Fibroblast of upper back skin (primary cell): Measurements from ENCODE around the gene GPR75.
"Not testable (repeated sequence)": the region's sequence is repeated elsewhere in the genome, so short reads cannot be mapped to it uniquely, and the experiment has no call there.

ENCODE experiments used
- DNase-seq: peaks from one replicate; pipeline ENCODE4 v3.0.0-alpha.2; 2013

The GPR75 gene

GRCh38 chr2:53851052-53851757, 8.6 kb downstream of the GPR75 start:
- not testable (repeated sequence) for DNase-seq

GRCh38 chr2:53848062-53848461, 11.7 kb downstream of the GPR75 start:
- no peak for DNase-seq

GRCh38 chr2:53843595-53843994, 16.2 kb downstream of the GPR75 start:
- DNase-seq = no peak

- no peak for DNase-seq
These were observed 16.9 kb downstream of the GPR75 start for GRCh38 chr2:53842891-53843290.

- DNase-seq = not testable (repeated sequence)
These were observed 18.1 kb downstream of the GPR75 start for GRCh38 chr2:53841651-53842050.

- DNase-seq = no peak
These were observed 19.2 kb downstream of the GPR75 start for GRCh38 chr2:53840580-53840979.

GRCh38 chr2:53829980-53830290, 29.8 kb downstream of the GPR75 start:
- DNase-seq = not testable (repeated sequence)

GRCh38 chr2:53829273-53829979, 30.3 kb downstream of the GPR75 start:
- no peak for DNase-seq

- DNase-seq = no peak
These were observed 31.4 kb downstream of the GPR75 start for GRCh38 chr2:53828331-53828730.

GRCh38 chr2:53827398-53828175, 32.2 kb downstream of the GPR75 start:
- DNase-seq = no peak

- DNase-seq = no peak
These were observed 33.0 kb downstream of the GPR75 start for GRCh38 chr2:53826587-53827397.

GRCh38 chr2:53826030-53826410, 33.7 kb downstream of the GPR75 start:
- no peak for DNase-seq

- DNase-seq = not testable (repeated sequence)
These were observed 36.1 kb downstream of the GPR75 start for GRCh38 chr2:53823639-53824038.

GRCh38 chr2:53821810-53822209, 38.0 kb downstream of the GPR75 start:
- no peak for DNase-seq

GRCh38 chr2:53820711-53821110, 39.1 kb downstream of the GPR75 start:
- DNase-seq = no peak

- DNase-seq = no peak
These were observed 39.7 kb downstream of the GPR75 start for GRCh38 chr2:53820048-53820447.

- no peak for DNase-seq
These were observed 40.1 kb downstream of the GPR75 start for GRCh38 chr2:53819634-53820033.

GRCh38 chr2:53818854-53819435, 40.8 kb downstream of the GPR75 start:
- no peak for DNase-seq

- no peak for DNase-seq
These were observed 46.6 kb downstream of the GPR75 start for GRCh38 chr2:53813151-53813550.

GRCh38 chr2:53811601-53812000, 48.2 kb downstream of the GPR75 start:
- DNase-seq = no peak
